ENCODE data around the gene NOXA1. TPM values are rescaled to one million over a fixed set of nuclear protein-coding genes. Genes with fewer than 3 reads are reported as not detected.

The NOXA1 gene
- polyA plus RNA-seq, 1 donor (not counting 4 experiments of a cell fraction or from before 2014, with no cell fraction given): 0.09 TPM

GRCh38 chr9:137427454-137428310, 4.5 kb downstream of the NOXA1 start:
- Histone ChIP-seq H3K79me2 (ENCODE audit: control insufficient read depth, insufficient read depth, low read length) (no peaks in the 10 kb centered on the region), H3K9me3 (ENCODE audit: control insufficient read depth, low read depth, low read length) (no peaks in the 10 kb centered on the region), H4K20me1 (ENCODE audit: control insufficient read depth, extremely low read depth, insufficient read depth, low read length) (no peaks in the 10 kb centered on the region), H2AFZ (ENCODE audit: control insufficient read depth, low read length) (no peak overlapping the region), H3K4me3 (ENCODE audit: control insufficient read depth in 2 of 3, extremely low read depth in 1 of 3, insufficient read depth in 2 of 3, low read depth in 1 of 3, low read length in 3 of 3) (no peak overlapping the region), H3K36me3 (ENCODE audit: control insufficient read depth in 2 of 2, extremely low read depth in 1 of 2, insufficient read depth in 2 of 2, low read length in 2 of 2) (no peaks in the 10 kb centered on the region), H3K4me1 (ENCODE audit: control insufficient read depth, extremely low read depth, insufficient read depth, low read length) (peaks cover 19% of the 10 kb centered on the region), H3K27me3 (ENCODE audit: control insufficient read depth, extremely low read depth, insufficient read depth, low read length) (peaks cover 3% of the 10 kb centered on the region), H3K9ac (ENCODE audit: control insufficient read depth, extremely low read depth, insufficient read depth, low read length) (no peak overlapping the region), H3K4me2 (ENCODE audit: control insufficient read depth, extremely low read depth, insufficient read depth, low read depth, low read length) (no peak overlapping the region), H3K9me1 (ENCODE audit: control insufficient read depth, extremely low read depth, insufficient read depth, low read length) (no peaks in the 10 kb centered on the region), H3K27ac (ENCODE audit: control insufficient read depth, insufficient read depth, low read length) (no peak overlapping the region)
- no peak for DNase-seq (ENCODE audit: low read depth, low spot score)
- TF ChIP-seq CTCF (optimal IDR thresholded peaks at IDR 0.05 in 1 of 3, IDR thresholded peaks at IDR 0.05 in 1 of 3, conservative IDR thresholded peaks at IDR 0.05 in 1 of 3; ENCODE audit: extremely low read depth in 1 of 3, insufficient read depth in 2 of 3, low read length in 3 of 3) (no peak), EZH2 (IDR thresholded peaks at IDR 0.05; ENCODE audit: low read length) (no peak)
- FAIRE-seq: no peak
- dilution Hi-C loops (cut with MboI; ENCODE audit: extremely low pct_ligation_motif_present, low sequenced_read_pairs): no loop called here

GRCh38 chr9:137428311-137428630, 5.1 kb downstream of the NOXA1 start:
- Histone ChIP-seq H3K9ac (ENCODE audit: control insufficient read depth, extremely low read depth, insufficient read depth, low read length) (no peak overlapping the region), H3K36me3 (ENCODE audit: control insufficient read depth in 2 of 2, extremely low read depth in 1 of 2, insufficient read depth in 2 of 2, low read length in 2 of 2) (no peaks in the 10 kb centered on the region), H3K4me1 (ENCODE audit: control insufficient read depth, extremely low read depth, insufficient read depth, low read length) (peaks cover 19% of the 10 kb centered on the region), H3K9me1 (ENCODE audit: control insufficient read depth, extremely low read depth, insufficient read depth, low read length) (no peaks in the 10 kb centered on the region), H4K20me1 (ENCODE audit: control insufficient read depth, extremely low read depth, insufficient read depth, low read length) (no peaks in the 10 kb centered on the region), H3K79me2 (ENCODE audit: control insufficient read depth, insufficient read depth, low read length) (no peaks in the 10 kb centered on the region), H3K27ac (ENCODE audit: control insufficient read depth, insufficient read depth, low read length) (no peak overlapping the region), H3K9me3 (ENCODE audit: control insufficient read depth, low read depth, low read length) (no peaks in the 10 kb centered on the region), H2AFZ (ENCODE audit: control insufficient read depth, low read length) (no peak overlapping the region), H3K27me3 (ENCODE audit: control insufficient read depth, extremely low read depth, insufficient read depth, low read length) (peaks cover 3% of the 10 kb centered on the region), H3K4me3 (ENCODE audit: control insufficient read depth in 2 of 3, extremely low read depth in 1 of 3, insufficient read depth in 2 of 3, low read depth in 1 of 3, low read length in 3 of 3) (no peak overlapping the region), H3K4me2 (ENCODE audit: control insufficient read depth, extremely low read depth, insufficient read depth, low read depth, low read length) (no peak overlapping the region)
- no peak for FAIRE-seq
- TF ChIP-seq CTCF (optimal IDR thresholded peaks at IDR 0.05 in 1 of 3, IDR thresholded peaks at IDR 0.05 in 1 of 3, conservative IDR thresholded peaks at IDR 0.05 in 1 of 3; ENCODE audit: extremely low read depth in 1 of 3, insufficient read depth in 2 of 3, low read length in 3 of 3) (no peak), EZH2 (IDR thresholded peaks at IDR 0.05; ENCODE audit: low read length) (no peak)
- DNase-seq (ENCODE audit: low read depth, low spot score): no peak
- dilution Hi-C loops (cut with MboI; ENCODE audit: extremely low pct_ligation_motif_present, low sequenced_read_pairs): no loop called here

All from keratinocyte (primary cell).